ENCODE data around the gene ACTR8. TPM values are rescaled to one million over a fixed set of nuclear protein-coding genes. Genes with fewer than 3 reads are reported as not detected.

Gene ACTR8
- total and polyA plus RNA-seq, 11 donors, result 12.0 to 48.2 (median 28.2) TPM

DNA sequence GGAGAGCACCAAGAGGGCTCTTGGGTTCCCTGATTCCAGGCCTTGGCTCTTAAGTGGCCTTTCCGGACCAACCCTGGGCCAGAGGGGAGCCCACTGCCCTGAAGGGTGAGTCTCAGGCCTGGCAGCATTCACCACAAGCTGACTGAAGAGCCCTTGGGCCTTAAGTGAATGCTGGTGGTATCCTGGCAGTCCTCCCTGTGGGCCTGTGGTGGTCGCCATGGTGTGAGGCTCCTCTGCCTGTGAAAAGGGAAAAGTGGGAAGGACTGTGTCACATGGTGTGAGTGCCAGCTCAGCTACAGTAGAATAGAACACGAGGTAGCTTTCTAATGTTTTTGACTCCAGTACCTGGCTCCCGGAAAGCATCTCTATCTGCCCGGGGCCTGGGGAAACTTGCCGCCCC is 51.0 kb downstream of the ACTR8 start:
- intact Hi-C loops (cut with DNase I), result no loop called here
- Histone ChIP-seq H3K4me3 (no peak overlapping the region), H3K4me1 (no peaks in the 10 kb centered on the region), H3K27ac (no peak overlapping the region), H3K36me3 (no peaks in the 10 kb centered on the region), H3K9me3 (no peaks in the 10 kb centered on the region), H3K27me3 (no peaks in the 10 kb centered on the region)
- TF ChIP-seq, protein P1, sequence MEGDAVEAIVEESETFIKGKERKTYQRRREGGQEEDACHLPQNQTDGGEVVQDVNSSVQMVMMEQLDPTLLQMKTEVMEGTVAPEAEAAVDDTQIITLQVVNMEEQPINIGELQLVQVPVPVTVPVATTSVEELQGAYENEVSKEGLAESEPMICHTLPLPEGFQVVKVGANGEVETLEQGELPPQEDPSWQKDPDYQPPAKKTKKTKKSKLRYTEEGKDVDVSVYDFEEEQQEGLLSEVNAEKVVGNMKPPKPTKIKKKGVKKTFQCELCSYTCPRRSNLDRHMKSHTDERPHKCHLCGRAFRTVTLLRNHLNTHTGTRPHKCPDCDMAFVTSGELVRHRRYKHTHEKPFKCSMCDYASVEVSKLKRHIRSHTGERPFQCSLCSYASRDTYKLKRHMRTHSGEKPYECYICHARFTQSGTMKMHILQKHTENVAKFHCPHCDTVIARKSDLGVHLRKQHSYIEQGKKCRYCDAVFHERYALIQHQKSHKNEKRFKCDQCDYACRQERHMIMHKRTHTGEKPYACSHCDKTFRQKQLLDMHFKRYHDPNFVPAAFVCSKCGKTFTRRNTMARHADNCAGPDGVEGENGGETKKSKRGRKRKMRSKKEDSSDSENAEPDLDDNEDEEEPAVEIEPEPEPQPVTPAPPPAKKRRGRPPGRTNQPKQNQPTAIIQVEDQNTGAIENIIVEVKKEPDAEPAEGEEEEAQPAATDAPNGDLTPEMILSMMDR (IDR thresholded peaks at IDR 0.05), result no peak
- TF ChIP-seq POLR2A (IDR thresholded peaks at IDR 0.05), result no peak
- DNase-seq (no peak), ATAC-seq (no peak)
- 85 to 100% (median 88%) methylated on average over 1 to 6 of the region's 6 CpGs for WGBS, 4 donors

DNA sequence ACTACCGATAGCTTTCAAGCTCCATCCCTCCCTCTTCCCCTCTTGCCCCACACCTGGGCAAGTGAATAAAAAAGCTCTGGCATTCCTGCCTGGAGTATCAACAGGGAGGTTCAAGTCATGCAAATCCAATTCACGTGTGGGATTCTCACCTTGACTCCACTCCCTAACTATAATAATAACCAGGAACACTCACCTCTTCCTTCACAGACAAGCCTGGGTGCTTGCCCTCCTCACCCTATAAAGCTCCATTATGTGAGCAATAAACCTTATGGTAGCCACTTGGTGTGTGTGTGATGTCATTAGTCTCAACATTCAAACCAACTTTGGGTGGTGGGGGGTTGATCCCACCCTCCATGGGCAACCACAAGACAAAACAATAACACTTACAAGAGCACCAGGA is 52.3 kb downstream of the ACTR8 start:
- TF ChIP-seq, protein P1 (IDR thresholded peaks at IDR 0.05), result no peak
- no peak for TF ChIP-seq POLR2A (IDR thresholded peaks at IDR 0.05)
- Histone ChIP-seq H3K27ac (no peak overlapping the region), H3K9me3 (no peaks in the 10 kb centered on the region), H3K36me3 (no peaks in the 10 kb centered on the region), H3K27me3 (no peaks in the 10 kb centered on the region), H3K4me1 (no peaks in the 10 kb centered on the region), H3K4me3 (no peak overlapping the region)
- WGBS, 4 donors, result 67 to 87% (median 78%) methylated on average over 2 of the region's 2 CpGs
- intact Hi-C loops (cut with DNase I), result no loop called here
- DNase-seq (no peak), ATAC-seq (no peak)

DNA sequence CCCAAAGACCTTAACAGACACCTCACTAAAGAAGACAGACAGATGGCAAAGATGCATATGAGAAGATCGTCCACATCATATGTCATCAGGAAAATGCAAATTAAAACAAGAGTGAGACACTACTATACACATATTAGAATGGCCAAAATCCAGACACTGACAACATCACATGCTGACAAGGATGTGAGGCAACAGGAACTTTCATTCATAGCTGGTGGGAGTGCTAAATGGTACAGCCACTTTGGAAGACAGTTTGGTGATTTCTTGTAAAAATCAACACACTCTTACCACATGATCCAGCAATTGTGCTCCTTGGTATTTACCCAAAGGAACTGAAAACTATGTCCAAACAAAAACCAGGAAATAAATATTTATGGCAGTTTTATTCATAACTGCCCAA is 53.4 kb downstream of the ACTR8 start:
- Histone ChIP-seq H3K27ac (no peak overlapping the region), H3K4me3 (no peak overlapping the region), H3K36me3 (no peaks in the 10 kb centered on the region), H3K4me1 (no peaks in the 10 kb centered on the region), H3K27me3 (no peaks in the 10 kb centered on the region), H3K9me3 (no peaks in the 10 kb centered on the region)
- ATAC-seq, result no peak
- no peak for DNase-seq
- intact Hi-C loops (cut with DNase I), result no loop called here
- 82 to 90% (median 87%) methylated on average over 1 of the region's 1 CpG for WGBS, 4 donors
- no peak for TF ChIP-seq POLR2A (IDR thresholded peaks at IDR 0.05)
- TF ChIP-seq, protein P1 (IDR thresholded peaks at IDR 0.05), result no peak

DNA sequence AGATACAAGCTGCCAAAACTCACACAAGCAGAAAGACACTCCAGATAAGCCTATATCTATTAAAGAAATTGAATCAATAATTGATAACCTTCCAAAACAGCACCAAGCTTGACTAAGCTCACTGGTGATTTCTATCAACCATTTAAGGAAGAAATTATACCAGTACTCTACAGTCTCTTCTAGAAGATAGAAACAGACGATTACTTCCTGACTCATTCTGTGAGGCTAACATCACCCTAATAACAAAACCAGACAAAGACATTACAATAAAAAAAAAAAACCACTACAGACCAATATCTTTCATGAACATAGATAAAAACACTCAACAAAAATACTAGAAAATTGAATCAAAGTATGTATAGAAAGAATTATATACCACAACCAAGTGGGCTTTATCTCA is 55.9 kb downstream of the ACTR8 start:
- ATAC-seq (no peak), DNase-seq (no peak)
- no peaks in the 10 kb centered on the region for H3K4me1 ChIP-seq
- no peak overlapping the region for H3K4me3 ChIP-seq
- TF ChIP-seq, protein P1 (IDR thresholded peaks at IDR 0.05), result no peak
- TF ChIP-seq POLR2A (IDR thresholded peaks at IDR 0.05), result no peak
- no peaks in the 10 kb centered on the region for H3K27me3 ChIP-seq
- no peaks in the 10 kb centered on the region for H3K36me3 ChIP-seq
- no peaks in the 10 kb centered on the region for H3K9me3 ChIP-seq
- 28 to 59% (median 47%) methylated on average over 1 of the region's 1 CpG for WGBS, 4 donors
- H3K27ac ChIP-seq, result no peak overlapping the region
- intact Hi-C loops (cut with DNase I), result no loop called here

Data from heart left ventricle (tissue), 16 donors.